ENCODE results near the gene AARS2. TPM values are rescaled to one million over a fixed set of nuclear protein-coding genes. Genes with fewer than 3 reads are reported as not detected.

The AARS2 gene
- total RNA-seq, 1 donor from 2014 or later = 10.4 TPM

DNA sequence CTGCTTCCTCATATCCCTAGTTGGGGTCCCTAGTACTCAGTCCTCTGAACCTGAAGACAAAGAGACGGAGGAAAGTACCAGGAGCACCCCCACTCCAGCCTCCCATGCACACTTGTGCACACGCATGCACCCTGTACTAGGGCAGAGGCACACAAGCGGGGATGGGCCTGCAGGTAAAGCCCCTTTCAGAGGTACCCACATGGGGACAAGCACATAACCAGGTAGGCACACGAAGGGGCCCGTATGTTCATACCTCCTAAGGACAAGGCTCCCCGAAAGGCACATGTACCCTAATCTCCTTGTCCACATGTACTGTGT lies 41.8 kb downstream of the AARS2 start:
- DNase-seq (ENCODE audit: low read depth) = no peak
- no peak overlapping the region for H3K4me3 ChIP-seq (ENCODE audit: low read depth, low read length)
- TF ChIP-seq, protein P1, sequence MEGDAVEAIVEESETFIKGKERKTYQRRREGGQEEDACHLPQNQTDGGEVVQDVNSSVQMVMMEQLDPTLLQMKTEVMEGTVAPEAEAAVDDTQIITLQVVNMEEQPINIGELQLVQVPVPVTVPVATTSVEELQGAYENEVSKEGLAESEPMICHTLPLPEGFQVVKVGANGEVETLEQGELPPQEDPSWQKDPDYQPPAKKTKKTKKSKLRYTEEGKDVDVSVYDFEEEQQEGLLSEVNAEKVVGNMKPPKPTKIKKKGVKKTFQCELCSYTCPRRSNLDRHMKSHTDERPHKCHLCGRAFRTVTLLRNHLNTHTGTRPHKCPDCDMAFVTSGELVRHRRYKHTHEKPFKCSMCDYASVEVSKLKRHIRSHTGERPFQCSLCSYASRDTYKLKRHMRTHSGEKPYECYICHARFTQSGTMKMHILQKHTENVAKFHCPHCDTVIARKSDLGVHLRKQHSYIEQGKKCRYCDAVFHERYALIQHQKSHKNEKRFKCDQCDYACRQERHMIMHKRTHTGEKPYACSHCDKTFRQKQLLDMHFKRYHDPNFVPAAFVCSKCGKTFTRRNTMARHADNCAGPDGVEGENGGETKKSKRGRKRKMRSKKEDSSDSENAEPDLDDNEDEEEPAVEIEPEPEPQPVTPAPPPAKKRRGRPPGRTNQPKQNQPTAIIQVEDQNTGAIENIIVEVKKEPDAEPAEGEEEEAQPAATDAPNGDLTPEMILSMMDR (conservative IDR thresholded peaks at IDR 0.05; ENCODE audit: low read depth, low read length) = no peak

DNA sequence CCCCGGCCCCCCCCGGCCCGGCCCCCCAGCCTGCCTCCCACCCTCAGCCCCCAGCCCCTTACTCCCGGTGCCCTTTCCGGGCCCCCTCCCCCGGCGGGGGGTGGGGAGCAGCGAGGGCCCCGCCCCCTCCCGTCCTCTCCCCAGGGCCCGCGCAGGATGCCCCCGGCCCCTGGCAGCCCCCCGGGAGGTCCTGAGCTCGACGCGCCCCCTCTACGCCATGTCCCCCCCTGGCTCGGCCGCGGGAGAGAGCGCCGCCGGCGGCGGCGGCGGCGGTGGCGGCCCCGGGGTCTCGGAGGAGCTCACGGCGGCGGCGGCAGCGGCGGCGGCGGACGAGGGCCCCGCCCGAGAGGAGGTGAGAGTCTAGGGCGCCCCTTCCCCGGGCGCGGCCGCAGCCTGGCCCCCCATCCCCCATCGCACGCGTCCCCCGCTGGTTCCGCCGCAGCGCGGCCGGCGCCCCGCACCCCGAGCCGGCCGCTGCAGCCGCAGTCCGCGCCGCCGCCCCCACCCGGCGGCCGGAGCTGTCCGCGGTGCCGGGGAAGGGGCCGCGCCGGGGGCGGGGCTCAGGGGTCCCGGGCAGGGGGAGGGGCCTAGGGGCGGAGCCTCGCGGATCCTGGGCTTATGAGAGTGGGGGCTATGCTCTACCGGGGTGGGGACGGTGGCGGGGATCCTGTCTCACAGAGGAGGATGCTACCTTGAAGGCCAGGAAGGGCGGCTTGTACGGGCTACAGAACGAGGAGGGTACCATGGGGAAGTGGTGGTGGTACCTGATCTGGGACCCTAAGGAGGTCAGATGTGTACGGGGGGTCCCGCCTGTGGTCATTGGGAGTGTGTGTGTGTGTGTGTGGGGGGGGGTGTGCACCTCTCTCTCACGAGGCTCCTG lies 42.4 kb downstream of the AARS2 start:
- TF ChIP-seq, protein P1 (conservative IDR thresholded peaks at IDR 0.05; ENCODE audit: low read depth, low read length) = no peak
- no peak overlapping the region for H3K4me3 ChIP-seq (ENCODE audit: low read depth, low read length)
- DNase-seq (ENCODE audit: low read depth) = no peak

- no peak for DNase-seq (ENCODE audit: low read depth)
- H3K4me3 ChIP-seq (ENCODE audit: low read depth, low read length) = no peak within 1 kb of the TSS
- TF ChIP-seq, protein P1 (conservative IDR thresholded peaks at IDR 0.05; ENCODE audit: low read depth, low read length) = no peak
Measured at GRCh38 chr6:44269921-44270525, 43.1 kb downstream of the AARS2 start, which contains the start of gene TMEM151B. Gene TMEM151B, plus strand, starts transcription at chr6:44270450. Its CDS starts 293 bp downstream, at chr6:44270743.

- DNase-seq (ENCODE audit: low read depth) = no peak
- TF ChIP-seq, protein P1 (conservative IDR thresholded peaks at IDR 0.05; ENCODE audit: low read depth, low read length) = no peak
- no peak overlapping the region for H3K4me3 ChIP-seq (ENCODE audit: low read depth, low read length)
Measured at GRCh38 chr6:44269178-44269920, 43.8 kb downstream of the AARS2 start.

GRCh38 chr6:44268095-44268628 lies 45.0 kb downstream of the AARS2 start:
- no peak overlapping the region for H3K4me3 ChIP-seq (ENCODE audit: low read depth, low read length)
- DNase-seq (ENCODE audit: low read depth) = no peak
- TF ChIP-seq, protein P1 (conservative IDR thresholded peaks at IDR 0.05; ENCODE audit: low read depth, low read length) = peak; percentile 99

GRCh38 chr6:44267252-44267651 lies 45.9 kb downstream of the AARS2 start:
- no peak for DNase-seq (ENCODE audit: low read depth)
- TF ChIP-seq, protein P1 (conservative IDR thresholded peaks at IDR 0.05; ENCODE audit: low read depth, low read length) = no peak

More at GRCh38 chr6:44267252-44267651, 45.9 kb downstream of the AARS2 start:
- H3K4me3 ChIP-seq (ENCODE audit: low read depth, low read length) = no peak overlapping the region
